A673 (cell line): Measurements from ENCODE around the gene FCMR. TPM values are rescaled to one million over a fixed set of nuclear protein-coding genes. Genes with fewer than 3 reads are reported as not detected.

Experiments
- BruUV-seq: library from RNA; stranded (reverse); fragments of 400-500 nt; replicated peaks from 2 replicates; lab custom pipeline; 2021; lab: Mats Ljungman, UMichigan
- CTCF ChIA-PET: fragments of 300-600 bp; sonication (Branson Sonifier 250); formaldehyde crosslinking; loops from one replicate; lab custom pipeline; 2022; ENCODE audit warnings: antibody characterized with exemption; lab: Charles Lee
- POLR2A ChIA-PET: fragments of 300-600 bp; sonication (Branson Sonifier 250); formaldehyde crosslinking; loops from one replicate; lab custom pipeline; 2022; ENCODE audit warnings: antibody characterized with exemption; ENCODE audit not compliant: low non-redundant PET; lab: Charles Lee
- DNase-seq: peaks from one replicate; pipeline ENCODE4 v3.0.0-alpha.2; 2015; ENCODE audit warnings: low spot score
- H3K27ac ChIP-seq: fragments of 200-600 bp; sonication (generic); 2 replicates; pipeline ENCODE4 v1.5.1; 2016; ENCODE audit warnings: mixed run types, low read depth, mild to moderate bottlenecking, mixed read lengths, antibody characterized with exemption, low read length; ENCODE audit not compliant: poor library complexity, severe bottlenecking
- H3K27me3 ChIP-seq: fragments of 200-600 bp; sonication (generic); replicated peaks from 2 replicates; pipeline ENCODE4 v1.6.1; 2017; ENCODE audit warnings: mixed run types, low read depth, mild to moderate bottlenecking, mixed read lengths, antibody characterized with exemption, low read length; ENCODE audit not compliant: insufficient read depth, poor library complexity
- H3K36me3 ChIP-seq: fragments of 200-600 bp; sonication (generic); 2 replicates; pipeline ENCODE4 v1.6.1; 2016; ENCODE audit warnings: mixed run types, mild to moderate bottlenecking, mixed read lengths, antibody characterized with exemption, low read length; ENCODE audit not compliant: insufficient read depth, poor library complexity, severe bottlenecking
- H3K4me1 ChIP-seq: fragments of 200-600 bp; sonication (generic); 2 replicates; pipeline ENCODE4 v1.6.1; 2017; ENCODE audit warnings: mixed run types, mild to moderate bottlenecking, mixed read lengths, antibody characterized with exemption, low read length; ENCODE audit not compliant: insufficient read depth, poor library complexity, severe bottlenecking
- H3K4me3 ChIP-seq: fragments of 200-600 bp; sonication (generic); 2 replicates; pipeline ENCODE4 v1.5.1; 2016; ENCODE audit warnings: low read depth, mixed run types, mild to moderate bottlenecking, mixed read lengths, low read length; ENCODE audit not compliant: poor library complexity, severe bottlenecking
- H3K9me3 ChIP-seq: fragments of 200-600 bp; sonication (generic); 2 replicates; pipeline ENCODE4 v1.6.1; 2016; ENCODE audit warnings: mixed run types, low read depth, mild to moderate bottlenecking, mixed read lengths, antibody characterized with exemption, low read length; ENCODE audit not compliant: poor library complexity, severe bottlenecking
- CTCF ChIP-seq: fragments of 300-800, 200-600 bp; sonication (generic); conservative IDR thresholded peaks from 2 replicates; pipeline ENCODE4 v1.5.1; 2017; ENCODE audit warnings: low read depth, mild to moderate bottlenecking, antibody characterized with exemption, low read length, moderate library complexity, mixed read lengths
- EZH2 ChIP-seq: fragments of 200-600 bp; sonication (generic); IDR thresholded peaks from 2 replicates; pipeline ENCODE4 v1.6.1; 2017; ENCODE audit warnings: borderline replicate concordance, low read depth, mild to moderate bottlenecking, mixed read lengths, antibody characterized with exemption, low read length; ENCODE audit not compliant: poor library complexity, severe bottlenecking
- intact Hi-C: fragments of 100-400 bp; cut with micrococcal nuclease; formaldehyde crosslinking; loops from one replicate; pipeline ENCODE4 v1.10.0; 2022; ENCODE audit not compliant: unreplicated experiment
- total RNA-seq: library from RNA; stranded (reverse); gene quantifications from 2 replicates; pipeline ENCODE4 v1.2.3, GENCODE V29; 2021

The FCMR gene
- total RNA-seq, 1 experiment from 2014 or later: not detected

- no peak overlapping the region for H3K27ac ChIP-seq
- no peaks in the 10 kb centered on the region for H3K36me3 ChIP-seq
- no peaks in the 10 kb centered on the region for H3K9me3 ChIP-seq
- no TSS peak for BruUV-seq
- DNase-seq: no peak
- TF ChIP-seq EZH2 (no peak), CTCF (no peak)
- H3K27me3 ChIP-seq: peaks cover 45% of the 10 kb centered on the region
- CTCF ChIA-PET: no interaction called here
- POLR2A ChIA-PET: no interaction called here
- H3K4me3 ChIP-seq: no peak overlapping the region
- intact Hi-C loops: no loop called here
- no peaks in the 10 kb centered on the region for H3K4me1 ChIP-seq
Observed at GRCh38 chr1:206969090-206969489, 47.3 kb upstream of the FCMR start.

- TF ChIP-seq EZH2 (no peak), CTCF (no peak)
- POLR2A ChIA-PET: no interaction called here
- CTCF ChIA-PET: no interaction called here
- DNase-seq: no peak
- H3K4me3 ChIP-seq: no peak overlapping the region
- H3K9me3 ChIP-seq: no peaks in the 10 kb centered on the region
- peaks cover 38% of the 10 kb centered on the region for H3K27me3 ChIP-seq
- intact Hi-C loops: no loop called here
- no TSS peak for BruUV-seq
- H3K27ac ChIP-seq: no peak overlapping the region
- H3K4me1 ChIP-seq: no peaks in the 10 kb centered on the region
- H3K36me3 ChIP-seq: no peaks in the 10 kb centered on the region
Observed at GRCh38 chr1:206967096-206967849, 45.5 kb upstream of the FCMR start.

DNA sequence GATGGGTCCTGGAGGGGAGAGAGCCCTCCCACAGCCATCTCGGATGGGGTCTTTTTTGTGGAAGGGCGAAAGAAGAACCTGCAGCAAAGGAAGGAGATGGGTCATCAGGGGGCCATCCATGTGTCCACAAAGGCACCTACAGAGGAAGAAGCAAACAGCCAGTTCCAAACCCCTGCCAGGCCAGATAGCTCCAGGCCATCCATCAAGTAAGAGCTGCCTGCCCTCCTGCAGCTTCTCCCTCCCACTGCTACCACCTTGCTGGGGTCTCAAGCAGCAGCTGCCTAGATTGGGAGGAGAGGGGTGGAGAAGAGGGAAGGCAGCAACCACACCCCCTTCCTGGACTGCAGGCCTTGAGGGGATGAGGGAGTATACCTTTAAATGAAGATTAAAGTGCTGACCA is 44.0 kb upstream of the FCMR start:
- DNase-seq: no peak
- POLR2A ChIA-PET: no interaction called here
- BruUV-seq: no TSS peak
- no peaks in the 10 kb centered on the region for H3K4me1 ChIP-seq
- H3K4me3 ChIP-seq: no peak overlapping the region
- CTCF ChIA-PET: interaction anchor here (0.5 kb wide), 1 partner anchor 1273 kb away, joined by 4 read pairs; no protein-coding TSS in a partner anchor
- no peaks in the 10 kb centered on the region for H3K9me3 ChIP-seq
- TF ChIP-seq EZH2 (no peak), CTCF (no peak)
- peaks cover 23% of the 10 kb centered on the region for H3K27me3 ChIP-seq
- intact Hi-C loops: no loop called here
- H3K36me3 ChIP-seq: no peaks in the 10 kb centered on the region
- H3K27ac ChIP-seq: no peak overlapping the region
